ENCODE measurements around the gene OR2AJ1.

The OR2AJ1 gene

DNA sequence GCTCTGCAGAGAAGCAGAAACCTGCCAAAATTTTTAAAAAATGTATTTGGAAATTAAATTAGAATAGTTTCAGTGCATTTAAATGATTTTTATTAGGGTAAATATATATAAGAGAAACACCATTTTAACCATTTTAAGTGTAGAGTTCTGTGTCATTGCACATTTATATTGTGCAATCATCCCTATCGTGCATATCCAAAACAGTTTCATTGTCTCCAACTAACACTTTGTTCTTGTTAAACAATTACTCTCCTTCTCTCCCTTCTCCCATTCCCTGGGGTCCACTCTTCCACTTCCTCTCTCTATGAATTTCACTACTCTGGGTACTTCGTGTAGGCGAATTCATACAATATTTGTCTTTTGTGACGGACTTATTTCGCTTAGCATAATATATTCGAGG, 17.9 kb downstream of the OR2AJ1 start:
- no peak overlapping the region for H3K4me2 ChIP-seq
- no peaks in the 10 kb centered on the region for H4K20me1 ChIP-seq
- no peak overlapping the region for H3K4me3 ChIP-seq
- H3K27me3 ChIP-seq = no peaks in the 10 kb centered on the region
- peaks cover 0 to 31% (median 0%) of the 10 kb centered on the region in 10 experiments; a peak in 5 of 20 replicates for H3K4me1 ChIP-seq
- H3K9me3 ChIP-seq (replicated peaks in 1 of 11) = no peaks in the 10 kb centered on the region
- no peak overlapping the region for H3K9ac ChIP-seq
- 0 out of 22 replicates have a peak, but pooled peaks of 2 of the 11 experiments have one; percentile 20 to 26 for TF ChIP-seq Cebpa-rat (IDR thresholded peaks at IDR 0.05)
- no peaks in the 10 kb centered on the region for H3K36me3 ChIP-seq
- H3K27ac ChIP-seq = no peak overlapping the region

DNA sequence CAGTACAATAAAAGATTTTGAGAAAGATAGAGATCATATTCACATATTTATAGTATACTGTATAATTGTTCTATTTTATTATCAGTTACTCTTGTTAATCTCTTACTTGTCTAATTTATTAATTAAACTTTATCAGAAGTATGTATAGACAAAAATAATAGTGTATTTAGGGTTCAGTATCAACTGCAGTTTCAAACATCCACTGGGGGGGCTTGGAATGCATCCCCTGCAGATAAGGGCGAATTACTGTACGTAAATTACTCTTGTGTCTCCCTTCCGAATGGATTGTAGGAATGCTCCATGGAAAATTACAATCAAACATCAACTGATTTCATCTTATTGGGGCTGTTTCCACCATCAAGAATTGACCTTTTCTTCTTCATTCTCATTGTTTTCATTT, 23.9 kb downstream of the OR2AJ1 start, which contains the start of gene OR2L8:
Gene OR2L8 (plus strand): TSS at position 301 of the 400 bp plus-strand sequence. CDS start 0 bp downstream, at position 301.
- Histone ChIP-seq H3K9ac (no peak within 1 kb of the TSS), H3K4me1 (no peaks in the 10 kb centered on the region), H3K4me2 (no peak within 1 kb of the TSS), H3K27ac (no peak within 1 kb of the TSS), H3K9me3 (replicated peaks in 1 of 11) (no peaks in the 10 kb centered on the region), H4K20me1 (no peaks in the 10 kb centered on the region), H3K27me3 (no peaks in the 10 kb centered on the region), H3K36me3 (no peaks in the 10 kb centered on the region), H3K4me3 (no peak within 1 kb of the TSS)
- no peak for TF ChIP-seq Cebpa-rat (IDR thresholded peaks at IDR 0.05)

DNA sequence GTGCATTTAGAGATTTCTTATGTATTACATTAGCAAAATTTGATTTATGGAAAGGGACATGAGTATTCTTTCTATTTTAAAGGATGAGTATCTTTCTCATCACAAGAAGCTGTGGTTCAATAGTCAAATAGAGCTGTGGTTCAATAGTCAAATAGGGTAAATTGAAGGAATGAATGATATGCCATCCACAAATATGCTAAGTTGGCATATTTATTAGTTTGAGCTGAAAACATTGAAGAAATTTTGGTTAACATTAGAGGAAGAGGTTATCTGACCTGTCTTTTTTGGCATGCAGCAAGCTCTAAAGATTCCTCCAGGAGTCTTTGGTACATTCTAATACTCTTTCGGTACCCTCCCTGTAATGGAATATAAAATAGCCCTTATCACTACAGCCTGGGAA, 28.7 kb downstream of the OR2AJ1 start:
- Histone ChIP-seq H3K27me3 (no peaks in the 10 kb centered on the region), H3K9me3 (replicated peaks in 1 of 11) (no peaks in the 10 kb centered on the region)

DNA sequence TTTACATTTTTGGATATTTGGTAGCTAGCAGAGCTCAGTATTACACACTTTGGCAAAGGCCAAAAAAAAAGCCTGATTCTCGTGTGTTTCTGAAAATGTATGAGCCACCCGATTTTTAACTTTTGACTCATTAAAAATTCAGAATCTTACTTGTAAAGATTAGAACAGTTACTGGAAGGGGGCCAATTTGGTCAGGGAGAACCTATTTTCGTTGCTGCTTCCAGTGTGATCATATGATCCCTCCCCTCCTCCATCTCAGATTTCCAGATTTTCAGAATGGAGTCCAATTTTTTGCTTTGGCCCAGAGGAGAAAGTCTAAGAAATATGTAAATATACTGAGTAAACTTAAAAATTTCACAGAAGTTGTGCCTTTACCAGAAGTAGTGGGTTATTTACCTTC, 37.1 kb downstream of the OR2AJ1 start:
- Histone ChIP-seq H3K4me2 (no peak overlapping the region), H3K27me3 (no peaks in the 10 kb centered on the region), H3K4me1 (peaks cover 6 to 25% (median 13%) of the 10 kb centered on the region in 10 experiments; a peak in 18 of 20 replicates), H3K9ac (no peak overlapping the region), H3K4me3 (no peak overlapping the region), H3K27ac (no peak overlapping the region), H3K9me3 (replicated peaks in 1 of 11) (no peaks in the 10 kb centered on the region), H4K20me1 (no peaks in the 10 kb centered on the region), H3K36me3 (no peaks in the 10 kb centered on the region)
- no peak for TF ChIP-seq Cebpa-rat (IDR thresholded peaks at IDR 0.05)

More for the DNA sequence above, 28.7 kb downstream of the OR2AJ1 start:
- TF ChIP-seq Cebpa-rat (IDR thresholded peaks at IDR 0.05) = no peak
- Histone ChIP-seq H3K4me2 (no peak overlapping the region), H3K27ac (no peak overlapping the region), H3K4me3 (no peak overlapping the region), H3K36me3 (no peaks in the 10 kb centered on the region), H3K4me1 (no peaks in the 10 kb centered on the region), H3K9ac (no peak overlapping the region), H4K20me1 (no peaks in the 10 kb centered on the region)

DNA sequence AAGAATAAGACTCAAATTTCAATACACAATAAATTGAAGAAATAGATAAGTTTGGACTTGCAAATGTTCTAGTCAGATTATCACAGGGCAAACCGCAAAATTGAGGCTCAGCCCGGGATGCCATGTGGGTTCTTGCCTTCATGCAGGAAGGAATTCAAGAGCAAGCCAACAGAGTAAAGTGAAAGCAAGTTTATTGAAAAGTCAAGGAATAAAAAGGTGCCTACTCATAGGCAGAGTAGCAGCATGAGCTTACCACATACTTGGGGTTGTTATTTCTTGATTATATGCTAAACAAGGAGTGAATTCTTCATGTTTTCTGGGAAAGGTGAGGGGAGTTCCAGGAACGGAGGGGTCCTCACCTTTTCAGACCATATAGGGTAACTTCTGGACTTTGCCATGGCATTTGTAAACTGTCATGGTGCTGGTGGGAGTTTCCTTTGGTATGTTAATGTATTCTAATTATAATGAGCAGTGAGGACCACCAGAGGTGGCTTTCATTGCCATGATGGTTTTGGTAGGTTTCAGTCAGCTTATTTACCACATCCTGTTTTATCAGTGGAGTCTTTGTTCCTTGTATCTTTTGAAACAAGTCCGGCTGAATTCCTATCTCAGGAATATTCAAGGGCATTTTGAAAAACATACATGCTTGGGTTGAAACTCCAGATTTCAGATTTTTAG, 38.4 kb downstream of the OR2AJ1 start:
- peaks cover 7 to 36% (median 18%) of the 10 kb centered on the region in 10 experiments; a peak in 18 of 20 replicates for H3K4me1 ChIP-seq
- H3K27me3 ChIP-seq = no peaks in the 10 kb centered on the region
- no peaks in the 10 kb centered on the region for H3K9me3 ChIP-seq (replicated peaks in 1 of 11)
- no peak for TF ChIP-seq Cebpa-rat (IDR thresholded peaks at IDR 0.05)
- no peaks in the 10 kb centered on the region for H4K20me1 ChIP-seq
- no peaks in the 10 kb centered on the region for H3K36me3 ChIP-seq
- H3K27ac ChIP-seq = no peak overlapping the region
- peak overlapping the region in 1 of 11 experiments; percentile 50; a peak in 3 of 22 replicates for H3K4me2 ChIP-seq
- no peak overlapping the region for H3K4me3 ChIP-seq
- no peak overlapping the region for H3K9ac ChIP-seq

DNA sequence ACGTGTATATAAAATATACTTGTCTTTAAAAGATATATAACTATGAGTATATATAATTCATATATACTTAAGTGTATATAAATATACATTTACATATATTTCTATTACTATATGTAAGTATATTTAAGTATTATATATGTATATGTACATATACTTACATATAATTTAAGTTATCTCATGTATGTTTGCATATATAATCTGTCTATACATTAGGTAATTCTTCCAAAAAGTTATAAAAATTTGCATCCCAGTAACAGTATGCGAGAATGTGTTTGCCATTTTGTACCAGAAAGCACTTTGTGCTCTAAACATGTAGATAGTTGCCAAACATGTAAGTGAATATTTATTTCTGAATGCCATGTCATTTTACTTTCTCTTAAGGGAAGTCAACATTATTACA, 40.2 kb downstream of the OR2AJ1 start, which contains the start of gene OR2AK2:
Gene OR2AK2 (plus strand): TSS at position 301 of the 400 bp plus-strand sequence. CDS start 144 bp downstream, outside the sequence.
- H3K27ac ChIP-seq = peak within 1 kb of the TSS in 3 of 11 experiments; percentile 26 to 47 (median 47); a peak in 5 of 22 replicates
- no peaks in the 10 kb centered on the region for H3K27me3 ChIP-seq
- no peaks in the 10 kb centered on the region for H4K20me1 ChIP-seq
- peak within 1 kb of the TSS in 6 of 11 experiments; percentile 3 to 92 (median 64); a peak in 8 of 22 replicates for H3K4me2 ChIP-seq
- peaks cover 7 to 36% (median 18%) of the 10 kb centered on the region in 10 experiments; a peak in 18 of 20 replicates for H3K4me1 ChIP-seq
- H3K9ac ChIP-seq = no peak within 1 kb of the TSS
- no peak within 1 kb of the TSS for H3K4me3 ChIP-seq
- no peaks in the 10 kb centered on the region for H3K36me3 ChIP-seq
- H3K9me3 ChIP-seq (replicated peaks in 1 of 11) = no peaks in the 10 kb centered on the region
- TF ChIP-seq Cebpa-rat (IDR thresholded peaks at IDR 0.05) = no peak

DNA sequence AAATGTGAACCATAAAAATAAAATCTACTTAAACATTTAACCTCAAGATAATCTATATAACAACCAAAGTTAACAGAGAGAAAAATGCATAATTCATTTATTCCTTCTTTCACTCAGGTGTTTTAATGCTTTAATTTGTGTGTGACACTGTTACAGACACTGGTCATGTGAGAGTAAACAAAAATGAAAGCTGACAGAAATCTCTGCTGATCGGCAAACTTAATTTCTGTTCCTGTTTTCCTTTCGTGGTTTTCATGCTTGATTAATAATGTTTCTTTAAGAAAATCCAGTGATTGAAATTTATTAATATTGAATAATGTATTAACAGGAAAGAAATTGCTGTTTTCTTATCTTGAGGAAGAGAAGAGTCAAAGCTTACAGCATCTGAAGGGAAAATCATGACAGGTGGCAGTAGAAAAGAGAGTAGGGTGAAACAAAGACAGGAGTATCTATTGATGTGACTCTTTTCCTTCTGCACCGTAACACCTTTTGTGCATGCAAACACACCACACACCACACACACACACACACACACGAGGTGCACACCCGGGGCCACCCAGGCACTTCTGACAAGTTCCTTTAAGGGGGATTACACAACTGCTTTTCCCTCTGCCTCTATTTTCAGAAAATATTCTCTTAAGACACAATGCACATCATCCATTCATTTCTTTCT, 42.0 kb downstream of the OR2AJ1 start:
- Histone ChIP-seq H3K36me3 (no peaks in the 10 kb centered on the region), H3K27me3 (no peaks in the 10 kb centered on the region), H3K4me1 (peaks cover 7 to 36% (median 18%) of the 10 kb centered on the region in 10 experiments; a peak in 18 of 20 replicates), H3K9me3 (replicated peaks in 1 of 11) (no peaks in the 10 kb centered on the region), H3K27ac (peak overlapping the region in 3 of 11 experiments; percentile 26 to 47 (median 47); a peak in 5 of 22 replicates), H3K4me3 (peak overlapping the region in 2 of 10 experiments; percentile 10 to 20; a peak in 2 of 20 replicates), H4K20me1 (no peaks in the 10 kb centered on the region), H3K4me2 (peak overlapping the region; percentile 5 to 92 (median 57); a peak in 20 of 22 replicates), H3K9ac (no peak overlapping the region)
- TF ChIP-seq Cebpa-rat (IDR thresholded peaks at IDR 0.05) = no peak
